Measurements from ENCODE around the gene HNF1B. TPM values are rescaled to one million over a fixed set of nuclear protein-coding genes. Genes with fewer than 3 reads are reported as not detected.
A peak's percentile ranks its signal among the peaks of the same experiment; 100 is the strongest.

The HNF1B gene
- total and polyA plus RNA-seq, 10 of the 15 experiments (the other 5 are each of a cell fraction or from before 2014, with no cell fraction given), result 0.51 to 12.7 (median 1.9) TPM

- H3K79me2 ChIP-seq (ENCODE audit: control insufficient read depth, insufficient read depth, low read length), result no peaks in the 10 kb centered on the region; the same call in none of the 2 replicates
- H3K4me3 ChIP-seq, result peak overlapping the region; percentile 61
- POLR2A ChIA-PET, result interaction anchor here (0.8 to 1.3 kb wide), 4 partner anchors 9 to 33 kb away, joined by 3 to 4 read pairs (median 3); no protein-coding TSS in a partner anchor
- H3K36me3 ChIP-seq (ENCODE audit: control insufficient read depth in 2 of 2, insufficient read depth in 2 of 2, low read length in 1 of 2), result peaks cover 0 to 5% of the 10 kb centered on the region in 2 experiments; a peak in 2 of 4 replicates
- no TSS peak for BruUV-seq (replicated peaks)
- in situ Hi-C loops (cut with MboI), result no loop called here
- SMC1A ChIA-PET (ENCODE audit: uncharacterized antibody, unreplicated experiment), result interaction anchor here (1.5 to 3.4 kb wide), 6 partner anchors 25 to 50 kb away, joined by 3 to 22 read pairs (median 6); no protein-coding TSS in a partner anchor
- no peak for FAIRE-seq
- peaks cover 37% of the 10 kb centered on the region for H3K4me1 ChIP-seq (ENCODE audit: control insufficient read depth, insufficient read depth, low read length)
- peak overlapping the region; percentile 69; the same call in 1 of the 2 replicates for H3K4me2 ChIP-seq (ENCODE audit: control insufficient read depth, insufficient read depth)
- peaks cover 0 to 22% of the 10 kb centered on the region in 2 experiments; a peak in 2 of 4 replicates for H3K27me3 ChIP-seq (replicated peaks in 1 of 2; ENCODE audit: control insufficient read depth in 2 of 2, insufficient read depth in 2 of 2, low read length in 1 of 2)
- no peaks in the 10 kb centered on the region for H3K9me3 ChIP-seq (replicated peaks; ENCODE audit: control insufficient read depth, insufficient read depth, low read length)
- 23% methylated on average over 22 of the region's 22 CpGs for WGBS (ENCODE audit: insufficient coverage, insufficient replicate concordance, low lambda C conversion rate, missing lambda C conversion rate)
- no peak for ATAC-seq
- no peak for DNase-seq (ENCODE audit: low read depth, low spot score)
- no peaks in the 10 kb centered on the region for H4K20me1 ChIP-seq (ENCODE audit: control insufficient read depth, insufficient read depth)
- RAD21 ChIA-PET (ENCODE audit: unreplicated experiment), result interaction anchor here (1.6 to 3.1 kb wide), 3 partner anchors 29 to 74 kb away, joined by 6 to 26 read pairs (median 6); no protein-coding TSS in a partner anchor
- H2AFZ ChIP-seq (ENCODE audit: control insufficient read depth, low read depth, low read length), result no peak overlapping the region
- CTCF ChIA-PET, result interaction anchor here (0.6 to 2.3 kb wide), 5 partner anchors 28 to 79 kb away, joined by 3 to 16 read pairs (median 4); no protein-coding TSS in a partner anchor
- intact Hi-C loops (cut with micrococcal nuclease; ENCODE audit: unreplicated experiment), result no loop called here
- no peak overlapping the region for H3K27ac ChIP-seq (ENCODE audit: control insufficient read depth, insufficient read depth)
- H3K9ac ChIP-seq (ENCODE audit: control insufficient read depth, insufficient read depth, low read length), result no peak overlapping the region
- TF ChIP-seq, protein P1, sequence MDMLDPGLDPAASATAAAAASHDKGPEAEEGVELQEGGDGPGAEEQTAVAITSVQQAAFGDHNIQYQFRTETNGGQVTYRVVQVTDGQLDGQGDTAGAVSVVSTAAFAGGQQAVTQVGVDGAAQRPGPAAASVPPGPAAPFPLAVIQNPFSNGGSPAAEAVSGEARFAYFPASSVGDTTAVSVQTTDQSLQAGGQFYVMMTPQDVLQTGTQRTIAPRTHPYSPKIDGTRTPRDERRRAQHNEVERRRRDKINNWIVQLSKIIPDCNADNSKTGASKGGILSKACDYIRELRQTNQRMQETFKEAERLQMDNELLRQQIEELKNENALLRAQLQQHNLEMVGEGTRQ (IDR thresholded peaks at IDR 0.05; ENCODE audit: borderline replicate concordance, low read depth, low read length), result no peak
- TF ChIP-seq PAX8 (IDR thresholded peaks at IDR 0.05) (0 out of 2 replicates have a peak, but pooled peaks have one; percentile 44), YY1 (IDR thresholded peaks at IDR 0.05; ENCODE audit: low read depth, low read length) (0 out of 2 replicates have a peak, but pooled peaks have one; percentile 15), IRF4 (IDR thresholded peaks at IDR 0.05; ENCODE audit: low read depth, low read length) (no peak), EP300 (IDR thresholded peaks at IDR 0.05; ENCODE audit: borderline replicate concordance in 1 of 2, control insufficient read depth in 1 of 2, low read depth in 2 of 2, low read length in 2 of 2) (no peak), LARP7 (IDR thresholded peaks at IDR 0.05) (no peak), WRNIP1 (IDR thresholded peaks at IDR 0.05; ENCODE audit: borderline replicate concordance, low read depth, low read length) (no peak), NR2F1 (conservative IDR thresholded peaks at IDR 0.05) (peak; percentile 26; the same call in 1 of the 2 replicates), EZH2 (IDR thresholded peaks at IDR 0.05; ENCODE audit: borderline replicate concordance, control insufficient read depth, low read depth, low read length) (peak; percentile 39; the same call in 1 of the 2 replicates), CBX5 (IDR thresholded peaks at IDR 0.05; ENCODE audit: low read depth) (no peak)
- TF ChIP-seq, protein P2, sequence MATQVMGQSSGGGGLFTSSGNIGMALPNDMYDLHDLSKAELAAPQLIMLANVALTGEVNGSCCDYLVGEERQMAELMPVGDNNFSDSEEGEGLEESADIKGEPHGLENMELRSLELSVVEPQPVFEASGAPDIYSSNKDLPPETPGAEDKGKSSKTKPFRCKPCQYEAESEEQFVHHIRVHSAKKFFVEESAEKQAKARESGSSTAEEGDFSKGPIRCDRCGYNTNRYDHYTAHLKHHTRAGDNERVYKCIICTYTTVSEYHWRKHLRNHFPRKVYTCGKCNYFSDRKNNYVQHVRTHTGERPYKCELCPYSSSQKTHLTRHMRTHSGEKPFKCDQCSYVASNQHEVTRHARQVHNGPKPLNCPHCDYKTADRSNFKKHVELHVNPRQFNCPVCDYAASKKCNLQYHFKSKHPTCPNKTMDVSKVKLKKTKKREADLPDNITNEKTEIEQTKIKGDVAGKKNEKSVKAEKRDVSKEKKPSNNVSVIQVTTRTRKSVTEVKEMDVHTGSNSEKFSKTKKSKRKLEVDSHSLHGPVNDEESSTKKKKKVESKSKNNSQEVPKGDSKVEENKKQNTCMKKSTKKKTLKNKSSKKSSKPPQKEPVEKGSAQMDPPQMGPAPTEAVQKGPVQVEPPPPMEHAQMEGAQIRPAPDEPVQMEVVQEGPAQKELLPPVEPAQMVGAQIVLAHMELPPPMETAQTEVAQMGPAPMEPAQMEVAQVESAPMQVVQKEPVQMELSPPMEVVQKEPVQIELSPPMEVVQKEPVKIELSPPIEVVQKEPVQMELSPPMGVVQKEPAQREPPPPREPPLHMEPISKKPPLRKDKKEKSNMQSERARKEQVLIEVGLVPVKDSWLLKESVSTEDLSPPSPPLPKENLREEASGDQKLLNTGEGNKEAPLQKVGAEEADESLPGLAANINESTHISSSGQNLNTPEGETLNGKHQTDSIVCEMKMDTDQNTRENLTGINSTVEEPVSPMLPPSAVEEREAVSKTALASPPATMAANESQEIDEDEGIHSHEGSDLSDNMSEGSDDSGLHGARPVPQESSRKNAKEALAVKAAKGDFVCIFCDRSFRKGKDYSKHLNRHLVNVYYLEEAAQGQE (IDR thresholded peaks at IDR 0.05; ENCODE audit: low read depth, low read length), result no peak
- TF ChIP-seq, protein P3, sequence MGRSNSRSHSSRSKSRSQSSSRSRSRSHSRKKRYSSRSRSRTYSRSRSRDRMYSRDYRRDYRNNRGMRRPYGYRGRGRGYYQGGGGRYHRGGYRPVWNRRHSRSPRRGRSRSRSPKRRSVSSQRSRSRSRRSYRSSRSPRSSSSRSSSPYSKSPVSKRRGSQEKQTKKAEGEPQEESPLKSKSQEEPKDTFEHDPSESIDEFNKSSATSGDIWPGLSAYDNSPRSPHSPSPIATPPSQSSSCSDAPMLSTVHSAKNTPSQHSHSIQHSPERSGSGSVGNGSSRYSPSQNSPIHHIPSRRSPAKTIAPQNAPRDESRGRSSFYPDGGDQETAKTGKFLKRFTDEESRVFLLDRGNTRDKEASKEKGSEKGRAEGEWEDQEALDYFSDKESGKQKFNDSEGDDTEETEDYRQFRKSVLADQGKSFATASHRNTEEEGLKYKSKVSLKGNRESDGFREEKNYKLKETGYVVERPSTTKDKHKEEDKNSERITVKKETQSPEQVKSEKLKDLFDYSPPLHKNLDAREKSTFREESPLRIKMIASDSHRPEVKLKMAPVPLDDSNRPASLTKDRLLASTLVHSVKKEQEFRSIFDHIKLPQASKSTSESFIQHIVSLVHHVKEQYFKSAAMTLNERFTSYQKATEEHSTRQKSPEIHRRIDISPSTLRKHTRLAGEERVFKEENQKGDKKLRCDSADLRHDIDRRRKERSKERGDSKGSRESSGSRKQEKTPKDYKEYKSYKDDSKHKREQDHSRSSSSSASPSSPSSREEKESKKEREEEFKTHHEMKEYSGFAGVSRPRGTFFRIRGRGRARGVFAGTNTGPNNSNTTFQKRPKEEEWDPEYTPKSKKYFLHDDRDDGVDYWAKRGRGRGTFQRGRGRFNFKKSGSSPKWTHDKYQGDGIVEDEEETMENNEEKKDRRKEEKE (IDR thresholded peaks at IDR 0.05), result no peak
- TF ChIP-seq, protein P4, sequence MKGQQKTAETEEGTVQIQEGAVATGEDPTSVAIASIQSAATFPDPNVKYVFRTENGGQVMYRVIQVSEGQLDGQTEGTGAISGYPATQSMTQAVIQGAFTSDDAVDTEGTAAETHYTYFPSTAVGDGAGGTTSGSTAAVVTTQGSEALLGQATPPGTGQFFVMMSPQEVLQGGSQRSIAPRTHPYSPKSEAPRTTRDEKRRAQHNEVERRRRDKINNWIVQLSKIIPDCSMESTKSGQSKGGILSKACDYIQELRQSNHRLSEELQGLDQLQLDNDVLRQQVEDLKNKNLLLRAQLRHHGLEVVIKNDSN (IDR thresholded peaks at IDR 0.05; ENCODE audit: borderline replicate concordance, extremely low read length, insufficient read depth, low read depth, low read length), result no peak
These were observed 3.3 kb downstream of the HNF1B start for GRCh38 chr17:37741341-37742115.
